Measurements from ENCODE around the gene ADCY4. TPM values are rescaled to one million over a fixed set of nuclear protein-coding genes. Genes with fewer than 3 reads are reported as not detected.
A peak's percentile ranks its signal among the peaks of the same experiment; 100 is the strongest.

ADCY4 gene
- total and polyA plus RNA-seq, 2 donors (not counting 3 experiments of a cell fraction or from before 2014, with no cell fraction given) = 81.6 to 84.0 TPM

GRCh38 chr14:24338843-24339242 lies 4.0 kb upstream of the ADCY4 start:
- TF ChIP-seq JUN (IDR thresholded peaks at IDR 0.05; ENCODE audit: borderline replicate concordance, insufficient read depth, insufficient read length, low read depth) (no peak), GATA2 (IDR thresholded peaks at IDR 0.05; ENCODE audit: insufficient read depth, insufficient read length, low read depth, low read length) (no peak), CTCF (IDR thresholded peaks at IDR 0.05; ENCODE audit: extremely low read depth in 1 of 2, insufficient read depth in 1 of 2, low read depth in 1 of 2, low read length in 2 of 2) (no peak), POLR2AphosphoS5 (IDR thresholded peaks at IDR 0.05; ENCODE audit: insufficient read depth, low read depth, low read length) (no peak), POLR2A (IDR thresholded peaks at IDR 0.05; ENCODE audit: low read depth, low read length) (no peak), FOS (IDR thresholded peaks at IDR 0.05; ENCODE audit: borderline replicate concordance, insufficient read depth, low read length) (no peak), EZH2 (IDR thresholded peaks at IDR 0.05; ENCODE audit: borderline replicate concordance, low read depth, low read length, severe bottlenecking) (no peak), MAX (IDR thresholded peaks at IDR 0.05; ENCODE audit: insufficient read depth, insufficient read length) (no peak), MYC (IDR thresholded peaks at IDR 0.05; ENCODE audit: low read depth, low read length) (no peak)
- peaks cover 24% of the 10 kb centered on the region for H3K4me1 ChIP-seq (ENCODE audit: control insufficient read depth, extremely low read depth, insufficient read depth, low read length)

More at GRCh38 chr14:24338843-24339242, 4.0 kb upstream of the ADCY4 start:
- Histone ChIP-seq H3K9me1 (replicated peaks; ENCODE audit: control insufficient read depth, extremely low read depth, insufficient read depth, low read length) (no peaks in the 10 kb centered on the region), H3K9me3 (replicated peaks; ENCODE audit: control insufficient read depth, insufficient read depth, low read length) (no peaks in the 10 kb centered on the region), H3K27ac (ENCODE audit: insufficient read depth, low read depth, low read length) (no peak overlapping the region), H2AFZ (ENCODE audit: low read depth, low read length) (no peak overlapping the region), H3K4me2 (ENCODE audit: insufficient read depth, low read length) (peak overlapping the region; percentile 40), H3K79me2 (ENCODE audit: control insufficient read depth, insufficient read depth, low read length) (no peaks in the 10 kb centered on the region), H3K9ac (replicated peaks; ENCODE audit: extremely low read depth, insufficient read depth, low read length) (no peak overlapping the region), H3K4me3 (replicated peaks in 1 of 3; ENCODE audit: insufficient read depth in 1 of 3, low read depth in 1 of 3, low read length in 3 of 3) (no peak overlapping the region), H4K20me1 (replicated peaks; ENCODE audit: control insufficient read depth, extremely low read depth, insufficient read depth, low read length) (no peaks in the 10 kb centered on the region), H3K36me3 (ENCODE audit: control insufficient read depth in 2 of 2, extremely low read depth in 1 of 2, insufficient read depth in 2 of 2, low read length in 2 of 2) (no peaks in the 10 kb centered on the region), H3K27me3 (ENCODE audit: control insufficient read depth in 2 of 2, insufficient read depth in 2 of 2, low read length in 2 of 2) (peaks cover 5 to 9% of the 10 kb centered on the region in 2 experiments)
- dilution Hi-C loops (cut with MboI; ENCODE audit: extremely low pct_ligation_motif_present, low sequenced_read_pairs) (no loop called here), intact Hi-C loops (cut with micrococcal nuclease) (loop anchor here (1.0 kb wide), 1 partner anchor 73 kb away; no protein-coding TSS in a partner anchor)
- no peak for DNase-seq (ENCODE audit: low read depth, low spot score)
- ChIA-PET CTCF (interaction anchor here (0.8 to 20.1 kb wide), 4 partner anchors 17 to 95 kb away, joined by 4 to 811 read pairs (median 9); partner anchors contain the start of genes CBLN3 and KHNYN), POLR2A (no interaction called here)
- FAIRE-seq = no peak
- no TSS peak for BruUV-seq (replicated peaks)
